ENCODE measurements around the gene APEX2. TPM values are rescaled to one million over a fixed set of nuclear protein-coding genes. Genes with fewer than 3 reads are reported as not detected.

APEX2 gene
- total and polyA plus RNA-seq, 4 donors = 6.2 to 15.4 (median 10.2) TPM

DNA sequence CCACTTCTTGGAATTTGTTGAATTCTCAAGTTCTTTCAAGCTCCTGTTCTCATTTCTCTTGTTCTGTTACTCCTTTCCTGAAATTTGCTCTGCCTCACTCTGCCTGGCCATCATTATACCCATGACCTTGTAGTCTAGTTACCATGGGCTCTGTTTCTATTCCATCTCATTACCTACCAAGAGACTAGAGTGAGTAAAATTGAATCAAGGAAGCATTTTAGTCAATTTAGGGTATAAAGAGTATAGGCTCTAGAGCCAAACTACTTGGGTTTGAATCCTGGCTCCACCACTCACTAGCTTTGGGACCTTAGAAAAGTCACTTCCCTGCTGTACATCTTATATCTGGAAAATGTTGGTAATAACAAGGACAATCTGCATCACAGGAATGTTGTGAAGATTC lies 28.4 kb downstream of the APEX2 start:
- Histone ChIP-seq H3K4me1 (ENCODE audit: control insufficient read depth in 5 of 5, insufficient read depth in 5 of 5, low read length in 5 of 5) (no peaks in the 10 kb centered on the region), H3K9ac (ENCODE audit: insufficient read depth in 1 of 2, low read length in 2 of 2) (no peak overlapping the region), H3K27ac (ENCODE audit: low read depth in 1 of 2, low read length in 1 of 2) (no peak overlapping the region), H3K36me3 (ENCODE audit: control insufficient read depth in 4 of 4, insufficient read depth in 4 of 4, low read length in 4 of 4) (no peaks in the 10 kb centered on the region), H3K4me3 (no peak overlapping the region), H3K9me3 (ENCODE audit: control insufficient read depth in 4 of 4, insufficient read depth in 3 of 4, low read length in 3 of 4) (peaks cover 0 to 5% (median 1%) of the 10 kb centered on the region in 4 donors), H3K27me3 (ENCODE audit: control insufficient read depth in 3 of 3, insufficient read depth in 3 of 3, low read length in 2 of 3) (peaks cover 0 to 2% (median 0%) of the 10 kb centered on the region in 3 donors)
- DNase-seq (no peak), ATAC-seq (ENCODE audit: insufficient read depth, low FRiP score) (no peak)
- TF ChIP-seq, protein P1, sequence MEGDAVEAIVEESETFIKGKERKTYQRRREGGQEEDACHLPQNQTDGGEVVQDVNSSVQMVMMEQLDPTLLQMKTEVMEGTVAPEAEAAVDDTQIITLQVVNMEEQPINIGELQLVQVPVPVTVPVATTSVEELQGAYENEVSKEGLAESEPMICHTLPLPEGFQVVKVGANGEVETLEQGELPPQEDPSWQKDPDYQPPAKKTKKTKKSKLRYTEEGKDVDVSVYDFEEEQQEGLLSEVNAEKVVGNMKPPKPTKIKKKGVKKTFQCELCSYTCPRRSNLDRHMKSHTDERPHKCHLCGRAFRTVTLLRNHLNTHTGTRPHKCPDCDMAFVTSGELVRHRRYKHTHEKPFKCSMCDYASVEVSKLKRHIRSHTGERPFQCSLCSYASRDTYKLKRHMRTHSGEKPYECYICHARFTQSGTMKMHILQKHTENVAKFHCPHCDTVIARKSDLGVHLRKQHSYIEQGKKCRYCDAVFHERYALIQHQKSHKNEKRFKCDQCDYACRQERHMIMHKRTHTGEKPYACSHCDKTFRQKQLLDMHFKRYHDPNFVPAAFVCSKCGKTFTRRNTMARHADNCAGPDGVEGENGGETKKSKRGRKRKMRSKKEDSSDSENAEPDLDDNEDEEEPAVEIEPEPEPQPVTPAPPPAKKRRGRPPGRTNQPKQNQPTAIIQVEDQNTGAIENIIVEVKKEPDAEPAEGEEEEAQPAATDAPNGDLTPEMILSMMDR (IDR thresholded peaks at IDR 0.05; ENCODE audit: control extremely low read depth, extremely low read depth) = no peak

DNA sequence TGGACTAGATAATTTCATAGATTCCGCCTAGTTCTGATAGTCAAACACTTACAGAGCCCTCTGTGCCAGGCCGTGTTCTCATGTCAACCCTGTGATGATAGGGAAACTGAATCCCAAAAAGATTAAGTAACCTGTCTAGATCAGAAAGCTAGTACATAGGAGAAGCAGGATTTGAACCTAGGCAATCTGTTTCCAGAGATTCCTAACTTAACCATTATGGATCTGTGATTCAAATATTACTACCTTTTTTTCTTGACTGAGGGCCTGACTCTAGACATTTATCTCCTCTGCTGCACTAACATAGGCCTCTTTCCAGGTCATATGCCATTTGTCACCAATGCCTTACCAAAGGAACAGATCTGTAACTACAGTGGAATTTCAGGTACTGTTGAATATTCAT lies 29.1 kb downstream of the APEX2 start:
- Histone ChIP-seq H3K9me3 (ENCODE audit: control insufficient read depth in 4 of 4, insufficient read depth in 3 of 4, low read length in 3 of 4) (peaks cover 0 to 5% (median 1%) of the 10 kb centered on the region in 4 donors), H3K4me3 (no peak overlapping the region), H3K9ac (ENCODE audit: insufficient read depth in 1 of 2, low read length in 2 of 2) (no peak overlapping the region), H3K36me3 (ENCODE audit: control insufficient read depth in 4 of 4, insufficient read depth in 4 of 4, low read length in 4 of 4) (no peaks in the 10 kb centered on the region), H3K4me1 (ENCODE audit: control insufficient read depth in 5 of 5, insufficient read depth in 5 of 5, low read length in 5 of 5) (no peaks in the 10 kb centered on the region), H3K27ac (ENCODE audit: low read depth in 1 of 2, low read length in 1 of 2) (no peak overlapping the region), H3K27me3 (ENCODE audit: control insufficient read depth in 3 of 3, insufficient read depth in 3 of 3, low read length in 2 of 3) (peaks cover 0 to 2% (median 0%) of the 10 kb centered on the region in 3 donors)
- DNase-seq = no peak
- TF ChIP-seq, protein P1 (IDR thresholded peaks at IDR 0.05; ENCODE audit: control extremely low read depth, extremely low read depth) = no peak
- 71 to 86% methylated on average over 2 of the region's 2 CpGs for WGBS, 2 donors
- ATAC-seq (ENCODE audit: insufficient read depth, low FRiP score) = no peak

DNA sequence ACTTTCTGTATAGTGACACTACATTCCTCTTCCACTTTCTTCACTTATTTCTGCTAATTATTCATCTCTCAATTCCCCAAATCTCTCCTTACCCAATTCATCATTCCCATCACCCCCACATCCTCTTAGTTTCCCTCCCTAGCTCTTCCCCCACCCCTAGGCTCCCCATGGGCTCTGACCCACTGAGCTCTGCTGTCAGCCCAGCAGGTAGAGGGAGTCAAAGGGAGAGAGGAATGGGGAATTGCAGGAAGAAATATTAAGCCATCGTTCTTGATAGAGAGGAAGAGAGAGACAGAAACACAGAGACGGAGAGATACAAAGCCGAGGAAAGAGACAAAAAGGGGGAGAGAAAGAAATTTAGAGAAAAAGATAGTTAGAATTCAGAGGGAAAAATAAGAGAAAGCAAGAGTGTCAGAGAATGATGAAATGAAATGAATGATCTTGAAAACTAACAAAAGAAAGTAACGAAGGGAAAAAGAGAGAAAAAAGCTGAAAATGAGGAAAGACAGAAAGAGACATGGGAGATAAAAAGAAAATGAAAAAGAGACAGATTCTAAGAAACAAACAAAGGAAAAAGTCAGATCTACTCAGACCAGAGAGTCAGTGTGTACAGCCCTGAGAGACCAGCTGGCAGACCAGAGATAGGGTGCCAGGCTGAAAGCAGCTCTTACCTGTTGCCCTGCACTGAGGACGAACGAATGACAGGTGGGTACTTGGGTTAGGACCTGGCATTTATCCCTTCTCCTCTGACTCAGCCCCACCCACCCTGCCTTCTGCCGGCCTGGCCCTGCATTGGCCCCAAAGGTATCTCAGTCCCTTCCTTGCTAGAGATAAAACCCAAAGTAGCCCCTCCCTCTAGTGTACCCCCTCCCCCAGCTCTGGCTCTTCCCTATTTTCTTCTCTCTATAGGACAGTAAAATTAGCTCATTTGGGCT lies 30.4 kb downstream of the APEX2 start, which contains the start of gene ALAS2:
Gene ALAS2, minus strand, starts transcription at position 707 of the 935 bp plus-strand sequence. CDS start 4,977 bp downstream, outside the sequence.
- WGBS, 2 donors = 63 to 74% methylated on average over 6 to 7 of the region's 7 CpGs
- TF ChIP-seq, protein P1 (IDR thresholded peaks at IDR 0.05; ENCODE audit: control extremely low read depth, extremely low read depth) = no peak

More for the DNA sequence above, 30.4 kb downstream of the APEX2 start, which contains the start of gene ALAS2:
- H3K9me3 ChIP-seq (ENCODE audit: control insufficient read depth in 4 of 4, insufficient read depth in 3 of 4, low read length in 3 of 4) = peaks cover 0 to 3% (median under 1%) of the 10 kb centered on the region in 4 donors
- no peaks in the 10 kb centered on the region for H3K4me1 ChIP-seq (ENCODE audit: control insufficient read depth in 5 of 5, insufficient read depth in 5 of 5, low read length in 5 of 5)
- H3K27me3 ChIP-seq (ENCODE audit: control insufficient read depth in 3 of 3, insufficient read depth in 3 of 3, low read length in 2 of 3) = peaks cover 0 to 2% (median 0%) of the 10 kb centered on the region in 3 donors
- ATAC-seq (ENCODE audit: insufficient read depth, low FRiP score) = no peak
- no peak within 1 kb of the TSS for H3K27ac ChIP-seq (ENCODE audit: low read depth in 1 of 2, low read length in 1 of 2)
- H3K4me3 ChIP-seq = no peak within 1 kb of the TSS
- H3K9ac ChIP-seq (ENCODE audit: insufficient read depth in 1 of 2, low read length in 2 of 2) = no peak within 1 kb of the TSS
- H3K36me3 ChIP-seq (ENCODE audit: control insufficient read depth in 4 of 4, insufficient read depth in 4 of 4, low read length in 4 of 4) = no peaks in the 10 kb centered on the region
- no peak for DNase-seq
